Measurements from ENCODE around the gene PHIP.

The PHIP gene

DNA sequence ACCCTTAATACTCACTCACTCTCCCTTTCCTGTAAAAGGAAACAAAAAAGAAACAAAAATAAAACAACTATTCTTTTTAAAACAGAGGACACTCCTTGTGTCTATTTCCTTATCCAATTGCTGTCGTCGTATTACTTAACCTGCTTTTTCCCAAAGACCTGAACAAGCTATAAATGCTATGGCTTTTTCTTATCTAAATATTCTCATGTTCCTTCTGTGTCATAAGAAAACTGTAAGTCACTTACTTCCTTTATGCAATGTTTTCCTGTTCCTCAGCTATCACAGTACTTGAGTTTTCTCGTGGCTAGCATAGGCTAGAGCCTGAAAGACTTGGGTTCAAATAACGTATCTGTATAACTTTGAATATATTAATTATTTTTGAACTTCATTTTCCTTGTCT is 111.5 kb downstream of the PHIP start:
- no peak for TF ChIP-seq POLR2AphosphoS5 (IDR thresholded peaks at IDR 0.05; ENCODE audit: low read depth, low read length)
- TF ChIP-seq SIN3A (IDR thresholded peaks at IDR 0.05; ENCODE audit: borderline replicate concordance, insufficient read depth, low read length): no peak
- TF ChIP-seq FOXP2 (optimal IDR thresholded peaks at IDR 0.05; ENCODE audit: borderline replicate concordance, extremely low read depth, extremely low read length, insufficient read depth): no peak

DNA sequence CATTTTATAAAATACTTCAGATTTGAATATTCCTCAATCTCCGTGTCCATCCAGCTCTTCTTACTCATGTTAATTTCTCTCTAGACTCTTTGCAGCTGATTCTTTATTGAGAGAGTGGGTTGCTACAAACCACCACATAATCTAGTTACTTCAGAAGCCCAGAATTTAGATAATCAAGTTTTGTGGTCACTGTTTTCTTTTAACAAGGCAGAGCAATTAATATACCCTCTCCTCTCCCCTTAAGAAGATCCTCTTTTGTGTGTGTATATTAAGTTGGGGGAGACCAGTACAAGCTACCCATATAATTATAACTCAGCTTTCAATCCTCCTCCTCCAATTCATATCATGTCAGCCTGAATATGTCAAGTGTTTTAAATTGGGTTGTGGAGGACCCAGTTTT is 115.6 kb downstream of the PHIP start:
- TF ChIP-seq FOXP2 (optimal IDR thresholded peaks at IDR 0.05; ENCODE audit: borderline replicate concordance, extremely low read depth, extremely low read length, insufficient read depth) (no peak), TAF1 (IDR thresholded peaks at IDR 0.05; ENCODE audit: borderline replicate concordance, insufficient read depth, low read length) (no peak), POLR2AphosphoS5 (IDR thresholded peaks at IDR 0.05; ENCODE audit: low read depth, low read length) (no peak), SIN3A (IDR thresholded peaks at IDR 0.05; ENCODE audit: borderline replicate concordance, insufficient read depth, low read length) (no peak)
- TF ChIP-seq, protein P1, sequence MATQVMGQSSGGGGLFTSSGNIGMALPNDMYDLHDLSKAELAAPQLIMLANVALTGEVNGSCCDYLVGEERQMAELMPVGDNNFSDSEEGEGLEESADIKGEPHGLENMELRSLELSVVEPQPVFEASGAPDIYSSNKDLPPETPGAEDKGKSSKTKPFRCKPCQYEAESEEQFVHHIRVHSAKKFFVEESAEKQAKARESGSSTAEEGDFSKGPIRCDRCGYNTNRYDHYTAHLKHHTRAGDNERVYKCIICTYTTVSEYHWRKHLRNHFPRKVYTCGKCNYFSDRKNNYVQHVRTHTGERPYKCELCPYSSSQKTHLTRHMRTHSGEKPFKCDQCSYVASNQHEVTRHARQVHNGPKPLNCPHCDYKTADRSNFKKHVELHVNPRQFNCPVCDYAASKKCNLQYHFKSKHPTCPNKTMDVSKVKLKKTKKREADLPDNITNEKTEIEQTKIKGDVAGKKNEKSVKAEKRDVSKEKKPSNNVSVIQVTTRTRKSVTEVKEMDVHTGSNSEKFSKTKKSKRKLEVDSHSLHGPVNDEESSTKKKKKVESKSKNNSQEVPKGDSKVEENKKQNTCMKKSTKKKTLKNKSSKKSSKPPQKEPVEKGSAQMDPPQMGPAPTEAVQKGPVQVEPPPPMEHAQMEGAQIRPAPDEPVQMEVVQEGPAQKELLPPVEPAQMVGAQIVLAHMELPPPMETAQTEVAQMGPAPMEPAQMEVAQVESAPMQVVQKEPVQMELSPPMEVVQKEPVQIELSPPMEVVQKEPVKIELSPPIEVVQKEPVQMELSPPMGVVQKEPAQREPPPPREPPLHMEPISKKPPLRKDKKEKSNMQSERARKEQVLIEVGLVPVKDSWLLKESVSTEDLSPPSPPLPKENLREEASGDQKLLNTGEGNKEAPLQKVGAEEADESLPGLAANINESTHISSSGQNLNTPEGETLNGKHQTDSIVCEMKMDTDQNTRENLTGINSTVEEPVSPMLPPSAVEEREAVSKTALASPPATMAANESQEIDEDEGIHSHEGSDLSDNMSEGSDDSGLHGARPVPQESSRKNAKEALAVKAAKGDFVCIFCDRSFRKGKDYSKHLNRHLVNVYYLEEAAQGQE (IDR thresholded peaks at IDR 0.05; ENCODE audit: insufficient read depth in 1 of 2, low read depth in 2 of 2, low read length in 2 of 2): no peak

DNA sequence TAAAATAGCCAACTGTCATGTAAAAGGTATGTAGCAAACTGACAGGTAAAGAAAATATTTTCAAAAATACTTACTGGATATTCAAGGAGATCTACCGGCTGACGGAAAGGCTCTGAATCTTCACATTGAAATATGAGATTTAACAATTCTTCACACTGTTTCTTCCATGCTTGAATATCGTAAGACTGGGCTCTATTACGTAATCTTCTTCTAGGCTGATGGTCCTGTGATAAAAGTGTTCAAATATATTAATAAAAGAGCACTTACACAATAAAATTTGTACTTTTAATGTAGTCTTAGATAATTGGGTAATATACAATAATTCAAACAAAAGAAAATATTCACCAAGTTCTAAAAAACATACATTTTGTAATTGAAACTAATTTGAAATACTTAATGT is 123.3 kb downstream of the PHIP start:
- TF ChIP-seq POLR2AphosphoS5 (IDR thresholded peaks at IDR 0.05; ENCODE audit: low read depth, low read length) (no peak), SIN3A (IDR thresholded peaks at IDR 0.05; ENCODE audit: borderline replicate concordance, insufficient read depth, low read length) (no peak)

DNA sequence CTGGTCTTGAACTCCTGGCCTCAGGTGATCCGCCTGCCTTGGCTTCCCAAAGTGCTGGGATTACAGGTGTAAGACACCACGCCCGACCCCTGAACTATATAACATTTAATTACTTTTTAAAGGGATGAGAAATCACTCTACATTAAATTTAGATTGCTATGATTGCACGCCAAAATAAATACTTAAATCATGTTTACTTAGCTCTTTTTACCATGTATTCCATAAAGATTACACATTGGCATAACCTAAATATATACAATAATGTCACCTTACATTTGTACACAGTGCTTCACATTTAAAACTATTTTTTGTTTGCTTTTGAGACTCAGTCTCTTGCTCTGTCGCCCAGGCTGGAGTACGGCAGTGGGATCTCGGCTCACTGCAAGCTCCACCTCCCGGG is 124.3 kb downstream of the PHIP start:
- TF ChIP-seq SIN3A (IDR thresholded peaks at IDR 0.05; ENCODE audit: borderline replicate concordance, insufficient read depth, low read length): no peak

DNA sequence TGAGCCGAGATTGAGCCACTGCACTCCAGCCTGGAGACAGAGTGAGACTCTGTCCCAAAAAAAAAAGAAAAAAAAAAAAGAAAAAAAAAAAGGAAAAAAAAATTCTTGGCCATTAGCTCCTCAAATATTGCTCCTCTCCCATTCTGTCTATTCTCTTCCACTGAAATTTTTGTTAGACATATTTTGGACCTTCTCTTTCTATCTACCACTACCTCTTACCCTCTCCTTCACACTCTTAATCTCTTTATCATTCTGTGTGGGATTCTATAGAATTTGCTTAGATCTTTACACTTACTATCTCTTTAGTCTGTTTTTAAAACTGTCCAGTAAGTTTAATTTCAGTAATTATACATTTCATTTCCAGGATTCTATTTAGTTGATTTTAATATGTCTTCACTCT is 125.7 kb downstream of the PHIP start:
- TF ChIP-seq, protein P1 (IDR thresholded peaks at IDR 0.05; ENCODE audit: insufficient read depth in 1 of 2, low read depth in 2 of 2, low read length in 2 of 2): no peak
- TF ChIP-seq TAF1 (IDR thresholded peaks at IDR 0.05; ENCODE audit: borderline replicate concordance, insufficient read depth, low read length) (no peak), SIN3A (IDR thresholded peaks at IDR 0.05; ENCODE audit: borderline replicate concordance, insufficient read depth, low read length) (no peak), POLR2AphosphoS5 (IDR thresholded peaks at IDR 0.05; ENCODE audit: low read depth, low read length) (no peak), FOXP2 (optimal IDR thresholded peaks at IDR 0.05; ENCODE audit: borderline replicate concordance, extremely low read depth, extremely low read length, insufficient read depth) (no peak)

DNA sequence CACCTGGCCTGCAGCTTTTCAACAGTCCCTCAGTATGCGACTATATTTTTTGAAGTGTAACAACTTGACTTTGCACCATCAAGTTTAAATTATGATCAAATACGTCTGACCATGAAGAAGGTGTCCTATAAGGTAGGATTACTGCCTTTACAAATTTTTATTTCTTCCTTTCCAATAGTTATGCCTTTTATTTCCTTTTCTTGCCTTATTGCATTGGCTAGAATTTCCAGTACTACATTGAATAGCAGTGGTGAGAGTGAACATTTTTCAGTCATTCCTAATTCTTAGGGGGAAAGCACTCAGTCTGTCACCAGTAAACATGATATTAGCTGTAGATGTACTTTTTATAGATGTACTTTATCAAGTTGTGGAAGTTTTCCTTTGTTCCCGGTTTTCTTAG is 129.3 kb downstream of the PHIP start:
- no peak for TF ChIP-seq FOXP2 (optimal IDR thresholded peaks at IDR 0.05; ENCODE audit: borderline replicate concordance, extremely low read depth, extremely low read length, insufficient read depth)
- no peak for TF ChIP-seq POLR2AphosphoS5 (IDR thresholded peaks at IDR 0.05; ENCODE audit: low read depth, low read length)
- TF ChIP-seq, protein P1 (IDR thresholded peaks at IDR 0.05; ENCODE audit: insufficient read depth in 1 of 2, low read depth in 2 of 2, low read length in 2 of 2): no peak
- TF ChIP-seq TAF1 (IDR thresholded peaks at IDR 0.05; ENCODE audit: borderline replicate concordance, insufficient read depth, low read length): no peak
- no peak for TF ChIP-seq SIN3A (IDR thresholded peaks at IDR 0.05; ENCODE audit: borderline replicate concordance, insufficient read depth, low read length)

DNA sequence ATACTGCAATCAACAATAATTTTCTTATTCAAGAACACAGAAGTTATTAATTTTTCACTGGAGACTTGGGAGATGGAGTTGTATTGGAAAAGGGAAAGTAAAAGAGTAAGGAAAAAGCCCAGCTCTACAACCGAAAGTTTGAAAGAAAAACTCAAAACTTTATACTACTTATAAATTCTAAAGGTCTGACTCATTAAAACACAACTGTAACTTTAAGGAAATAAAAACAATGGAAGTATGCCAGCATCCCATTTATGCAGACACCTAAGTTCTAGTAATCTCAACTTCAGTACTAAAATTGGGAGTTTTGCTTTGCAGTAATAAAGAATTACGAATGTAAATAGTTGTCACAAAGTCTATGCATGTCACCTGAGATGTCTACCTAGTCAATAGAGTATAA is 130.1 kb downstream of the PHIP start:
- TF ChIP-seq TAF1 (IDR thresholded peaks at IDR 0.05; ENCODE audit: borderline replicate concordance, insufficient read depth, low read length) (no peak), SIN3A (IDR thresholded peaks at IDR 0.05; ENCODE audit: borderline replicate concordance, insufficient read depth, low read length) (no peak), POLR2AphosphoS5 (IDR thresholded peaks at IDR 0.05; ENCODE audit: low read depth, low read length) (no peak), FOXP2 (optimal IDR thresholded peaks at IDR 0.05; ENCODE audit: borderline replicate concordance, extremely low read depth, extremely low read length, insufficient read depth) (no peak)
- TF ChIP-seq, protein P1 (IDR thresholded peaks at IDR 0.05; ENCODE audit: insufficient read depth in 1 of 2, low read depth in 2 of 2, low read length in 2 of 2): no peak

Measured in PFSK-1 (cell line).